ENCODE data around the gene ZNF473.

DNA sequence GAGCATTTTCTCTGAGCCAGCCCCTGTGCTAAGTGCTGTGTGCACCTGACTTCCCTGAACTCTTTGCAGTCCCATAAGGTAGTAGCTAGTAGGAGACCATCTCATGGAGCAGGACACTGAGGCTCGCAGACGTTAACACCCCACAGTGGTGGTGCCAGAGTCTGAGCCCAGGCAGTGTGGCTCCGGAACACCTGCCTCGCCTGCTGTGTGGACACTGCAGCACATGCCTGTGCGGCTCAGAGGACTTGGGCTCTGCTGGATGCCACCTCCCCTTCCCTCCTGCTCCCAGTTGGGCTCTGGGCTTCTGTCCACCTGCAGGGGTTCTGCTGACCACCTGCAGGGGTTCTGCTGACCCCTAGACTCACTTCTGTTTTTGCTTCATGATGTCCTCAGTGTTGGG lies 37.8 kb upstream of the ZNF473 start:
- no peak for TF ChIP-seq CTCF (IDR thresholded peaks at IDR 0.05)
- no peak for TF ChIP-seq POLR2A (IDR thresholded peaks at IDR 0.05)

Measured in lower leg skin (tissue), 3 donors.